ENCODE data around the gene LRRC47. TPM values are rescaled to one million over a fixed set of nuclear protein-coding genes. Genes with fewer than 3 reads are reported as not detected.
A peak's percentile ranks its signal among the peaks of the same experiment; 100 is the strongest.

LRRC47 gene
- polyA plus RNA-seq, 1 experiment: 17.7 TPM

- no peak overlapping the region for H3K4me3 ChIP-seq (ENCODE audit: low read depth, low read length)
- CTCF ChIA-PET: interaction anchor here (1.0 to 1.1 kb wide), 2 partner anchors 12 to 53 kb away, joined by 3 read pairs; no protein-coding TSS in a partner anchor
- H3K27me3 ChIP-seq (ENCODE audit: control insufficient read depth, insufficient read depth, low read length): no peaks in the 10 kb centered on the region
- POLR2A ChIA-PET: no interaction called here
- TF ChIP-seq, protein P1, sequence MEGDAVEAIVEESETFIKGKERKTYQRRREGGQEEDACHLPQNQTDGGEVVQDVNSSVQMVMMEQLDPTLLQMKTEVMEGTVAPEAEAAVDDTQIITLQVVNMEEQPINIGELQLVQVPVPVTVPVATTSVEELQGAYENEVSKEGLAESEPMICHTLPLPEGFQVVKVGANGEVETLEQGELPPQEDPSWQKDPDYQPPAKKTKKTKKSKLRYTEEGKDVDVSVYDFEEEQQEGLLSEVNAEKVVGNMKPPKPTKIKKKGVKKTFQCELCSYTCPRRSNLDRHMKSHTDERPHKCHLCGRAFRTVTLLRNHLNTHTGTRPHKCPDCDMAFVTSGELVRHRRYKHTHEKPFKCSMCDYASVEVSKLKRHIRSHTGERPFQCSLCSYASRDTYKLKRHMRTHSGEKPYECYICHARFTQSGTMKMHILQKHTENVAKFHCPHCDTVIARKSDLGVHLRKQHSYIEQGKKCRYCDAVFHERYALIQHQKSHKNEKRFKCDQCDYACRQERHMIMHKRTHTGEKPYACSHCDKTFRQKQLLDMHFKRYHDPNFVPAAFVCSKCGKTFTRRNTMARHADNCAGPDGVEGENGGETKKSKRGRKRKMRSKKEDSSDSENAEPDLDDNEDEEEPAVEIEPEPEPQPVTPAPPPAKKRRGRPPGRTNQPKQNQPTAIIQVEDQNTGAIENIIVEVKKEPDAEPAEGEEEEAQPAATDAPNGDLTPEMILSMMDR (IDR thresholded peaks at IDR 0.05; ENCODE audit: insufficient read depth, low read depth, low read length): no peak
- H3K36me3 ChIP-seq (ENCODE audit: control insufficient read depth, insufficient read depth, low read length): peaks cover 22% of the 10 kb centered on the region
- no peak for DNase-seq (ENCODE audit: low read depth)
Observed at GRCh38 chr1:3777647-3778589, 18.4 kb downstream of the LRRC47 start.

- ChIA-PET POLR2A (no interaction called here), CTCF (interaction anchor here (1.0 kb wide), 1 partner anchor 52 kb away, joined by 3 read pairs; no protein-coding TSS in a partner anchor)
- no peak for DNase-seq (ENCODE audit: low read depth)
- TF ChIP-seq, protein P1 (IDR thresholded peaks at IDR 0.05; ENCODE audit: insufficient read depth, low read depth, low read length): no peak
- Histone ChIP-seq H3K36me3 (ENCODE audit: control insufficient read depth, insufficient read depth, low read length) (peaks cover 19% of the 10 kb centered on the region), H3K4me3 (ENCODE audit: low read depth, low read length) (no peak overlapping the region), H3K27me3 (ENCODE audit: control insufficient read depth, insufficient read depth, low read length) (no peaks in the 10 kb centered on the region)
Observed at GRCh38 chr1:3777078-3777547, 19.2 kb downstream of the LRRC47 start.

GRCh38 chr1:3776231-3776961 lies 19.9 kb downstream of the LRRC47 start:
- H3K4me3 ChIP-seq (ENCODE audit: low read depth, low read length): no peak overlapping the region
- ChIA-PET POLR2A (no interaction called here), CTCF (no interaction called here)
- no peak for DNase-seq (ENCODE audit: low read depth)
- peaks cover 15% of the 10 kb centered on the region for H3K36me3 ChIP-seq (ENCODE audit: control insufficient read depth, insufficient read depth, low read length)
- H3K27me3 ChIP-seq (ENCODE audit: control insufficient read depth, insufficient read depth, low read length): no peaks in the 10 kb centered on the region
- TF ChIP-seq, protein P1 (IDR thresholded peaks at IDR 0.05; ENCODE audit: insufficient read depth, low read depth, low read length): no peak

DNA sequence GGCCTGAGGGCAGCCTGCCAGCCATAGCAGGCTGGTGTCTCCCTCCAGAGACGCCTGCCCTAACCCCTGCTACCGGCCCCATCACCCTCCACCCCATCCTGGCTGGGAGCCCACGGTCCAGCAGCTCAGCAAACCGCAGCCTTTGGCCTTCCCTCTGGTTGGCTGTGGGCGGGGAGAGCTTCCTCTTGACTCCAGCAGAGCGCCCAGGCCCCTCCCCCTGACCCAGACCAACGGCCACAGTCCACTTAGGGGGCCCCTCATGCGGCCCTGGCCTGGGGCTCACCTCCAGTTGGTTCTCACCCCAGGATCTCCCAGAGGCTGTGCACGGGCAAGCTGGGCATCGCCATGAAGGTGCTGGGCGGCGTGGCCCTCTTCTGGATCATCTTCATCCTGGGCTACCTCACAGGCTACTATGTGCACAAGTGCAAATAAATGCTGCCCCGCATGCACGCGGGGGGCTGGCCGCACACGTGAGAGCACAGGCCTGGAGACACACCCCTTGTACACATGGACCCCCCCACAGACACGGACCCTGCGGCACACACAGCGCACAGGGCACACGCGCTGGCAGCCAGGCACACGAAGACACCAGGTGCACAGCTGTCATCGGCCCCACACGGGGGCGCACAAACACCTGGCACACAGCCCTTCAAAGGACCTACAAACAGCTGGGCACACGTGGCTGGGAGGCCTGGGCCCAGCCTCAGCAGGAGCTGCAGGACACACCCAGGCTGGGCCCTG lies 20.6 kb downstream of the LRRC47 start:
- Histone ChIP-seq H3K36me3 (ENCODE audit: control insufficient read depth, insufficient read depth, low read length) (peaks cover 10% of the 10 kb centered on the region), H3K27me3 (ENCODE audit: control insufficient read depth, insufficient read depth, low read length) (no peaks in the 10 kb centered on the region), H3K4me3 (ENCODE audit: low read depth, low read length) (no peak overlapping the region)
- TF ChIP-seq, protein P1 (IDR thresholded peaks at IDR 0.05; ENCODE audit: insufficient read depth, low read depth, low read length): peak; percentile 14; the same call in 1 of the 2 replicates
- ChIA-PET POLR2A (no interaction called here), CTCF (no interaction called here)
- no peak for DNase-seq (ENCODE audit: low read depth)

Measured in BJ (cell line).